Measurements from ENCODE around the gene SPATC1L. TPM values are rescaled to one million over a fixed set of nuclear protein-coding genes. Genes with fewer than 3 reads are reported as not detected.
A peak's percentile ranks its signal among the peaks of the same experiment; 100 is the strongest.

SPATC1L gene
- total RNA-seq, 1 donor from 2014 or later = 14.1 TPM

GRCh38 chr21:46154155-46154954 lies 29.9 kb downstream of the SPATC1L start:
- H3K27ac Mint-ChIP-seq (ENCODE audit: unreplicated experiment) = no peak overlapping the region
- no peaks in the 10 kb centered on the region for H3K4me1 Mint-ChIP-seq (ENCODE audit: low read depth)
- H3K4me3 Mint-ChIP-seq (ENCODE audit: unreplicated experiment) = no peak overlapping the region
- no peaks in the 10 kb centered on the region for H3K9me3 Mint-ChIP-seq (ENCODE audit: low read depth)
- DNase-seq (ENCODE audit: low spot score) = peak; percentile 89
- H3K36me3 Mint-ChIP-seq (ENCODE audit: low read depth) = no peaks in the 10 kb centered on the region
- H3K27me3 Mint-ChIP-seq (ENCODE audit: low read depth) = no peaks in the 10 kb centered on the region
- TF ChIP-seq CTCF (IDR thresholded peaks at IDR 0.05) = no peak

GRCh38 chr21:46153247-46154154 lies 30.8 kb downstream of the SPATC1L start:
- H3K9me3 Mint-ChIP-seq (ENCODE audit: low read depth) = no peaks in the 10 kb centered on the region
- peak; percentile 81 for TF ChIP-seq CTCF (IDR thresholded peaks at IDR 0.05)
- no peaks in the 10 kb centered on the region for H3K36me3 Mint-ChIP-seq (ENCODE audit: low read depth)
- no peak overlapping the region for H3K4me3 Mint-ChIP-seq (ENCODE audit: unreplicated experiment)
- H3K27ac Mint-ChIP-seq (ENCODE audit: unreplicated experiment) = no peak overlapping the region
- peak; percentile 87 for DNase-seq (ENCODE audit: low spot score)
- H3K27me3 Mint-ChIP-seq (ENCODE audit: low read depth) = no peaks in the 10 kb centered on the region
- no peaks in the 10 kb centered on the region for H3K4me1 Mint-ChIP-seq (ENCODE audit: low read depth)

DNA sequence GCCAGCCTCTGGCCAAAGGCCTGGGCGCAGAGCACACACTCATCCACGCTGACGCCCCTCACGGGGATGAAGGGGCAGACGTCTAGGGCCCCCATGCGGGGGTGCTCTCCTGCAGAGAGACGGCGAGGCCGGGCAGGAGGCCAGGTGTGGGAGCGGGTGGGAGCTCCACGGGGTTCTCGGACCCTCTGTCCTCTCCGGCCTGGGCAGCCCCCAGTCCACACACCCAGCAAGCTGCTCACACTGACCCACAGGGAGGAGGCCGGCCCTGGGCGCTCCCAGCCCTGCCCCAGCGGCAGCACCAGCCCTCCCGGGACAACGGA lies 31.4 kb downstream of the SPATC1L start:
- H3K9me3 Mint-ChIP-seq (ENCODE audit: low read depth) = no peaks in the 10 kb centered on the region
- TF ChIP-seq CTCF (IDR thresholded peaks at IDR 0.05) = no peak
- no peaks in the 10 kb centered on the region for H3K27me3 Mint-ChIP-seq (ENCODE audit: low read depth)
- no peak overlapping the region for H3K4me3 Mint-ChIP-seq (ENCODE audit: unreplicated experiment)
- H3K36me3 Mint-ChIP-seq (ENCODE audit: low read depth) = no peaks in the 10 kb centered on the region
- no peaks in the 10 kb centered on the region for H3K4me1 Mint-ChIP-seq (ENCODE audit: low read depth)
- DNase-seq (ENCODE audit: low spot score) = peak; percentile 87
- H3K27ac Mint-ChIP-seq (ENCODE audit: unreplicated experiment) = no peak overlapping the region

DNA sequence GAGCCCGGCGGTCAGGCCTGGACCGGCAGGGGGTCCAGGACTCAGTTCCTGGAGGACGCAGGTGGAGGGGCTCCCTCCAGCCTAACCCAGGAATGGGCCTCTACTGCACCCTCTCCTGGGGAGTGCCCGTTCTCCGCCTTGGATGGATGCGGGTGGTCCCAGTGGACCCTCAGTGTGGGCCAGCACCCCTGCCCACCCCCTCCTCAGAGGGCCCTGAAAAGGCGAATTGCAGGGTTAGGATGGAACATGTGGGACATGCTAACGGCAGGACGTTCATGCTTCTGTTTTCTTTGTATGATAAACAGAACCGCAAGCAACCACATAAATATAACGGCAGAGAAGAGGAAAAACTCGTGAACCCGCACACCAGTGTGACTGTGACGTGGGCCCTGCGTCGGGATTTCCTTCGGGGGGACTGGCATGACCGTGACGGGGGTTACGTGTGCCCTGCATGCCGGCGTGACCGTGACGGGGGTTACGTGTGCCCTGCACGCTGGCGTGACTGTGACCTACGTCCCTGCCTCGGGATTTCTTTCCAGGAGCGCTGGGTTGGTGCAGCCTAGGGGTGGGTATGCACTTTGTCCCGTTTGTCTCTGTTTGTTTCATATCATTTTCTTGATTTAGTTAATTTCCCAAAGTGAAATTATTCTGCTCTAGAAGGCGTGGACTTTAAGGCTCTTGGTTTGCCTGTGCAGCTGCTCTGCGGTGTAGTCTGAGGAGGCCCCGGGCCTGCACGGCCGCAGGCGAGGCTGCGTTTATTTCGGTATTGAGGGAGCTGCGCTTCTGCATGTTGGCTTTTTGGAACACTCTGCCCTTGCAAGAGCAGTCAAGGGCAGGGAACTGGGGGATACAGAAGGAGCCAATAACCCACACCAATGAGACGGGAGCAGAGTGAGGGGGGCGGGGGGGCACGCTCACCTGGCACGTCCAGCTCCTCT lies 32.0 kb downstream of the SPATC1L start:
- Mint-ChIP-seq H3K4me3 (ENCODE audit: unreplicated experiment) (no peak overlapping the region), H3K36me3 (ENCODE audit: low read depth) (no peaks in the 10 kb centered on the region), H3K9me3 (ENCODE audit: low read depth) (no peaks in the 10 kb centered on the region), H3K4me1 (ENCODE audit: low read depth) (no peaks in the 10 kb centered on the region), H3K27ac (ENCODE audit: unreplicated experiment) (no peak overlapping the region), H3K27me3 (ENCODE audit: low read depth) (no peaks in the 10 kb centered on the region)
- DNase-seq (ENCODE audit: low spot score) = peak; percentile 87
- no peak for TF ChIP-seq CTCF (IDR thresholded peaks at IDR 0.05)

All from chondrocyte (in vitro differentiated cells).